ENCODE data around the gene HS6ST2.

Gene HS6ST2

DNA sequence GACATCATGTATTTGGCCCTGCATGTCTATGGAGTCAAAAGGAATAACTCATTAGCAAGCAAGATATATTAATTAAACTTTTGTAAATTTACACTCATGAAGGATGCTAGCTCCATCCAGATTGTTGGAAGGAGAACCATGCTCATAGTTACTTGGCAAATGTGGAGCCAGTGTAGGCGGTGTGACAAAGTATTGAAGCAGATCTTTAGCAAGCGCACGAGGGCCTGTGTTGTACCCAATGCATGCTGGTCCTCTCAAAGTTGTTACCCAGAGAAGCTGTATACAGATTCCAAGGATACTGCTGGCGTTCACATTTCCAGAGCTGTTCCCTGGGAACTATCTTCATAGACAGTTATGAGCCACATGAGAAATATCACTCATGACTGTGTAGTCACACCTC is 273.2 kb downstream of the HS6ST2 start:
- no peak overlapping the region for H3K4me3 Mint-ChIP-seq
- no peaks in the 10 kb centered on the region for H3K36me3 Mint-ChIP-seq
- H3K9me3 Mint-ChIP-seq (ENCODE audit: low read depth): no peaks in the 10 kb centered on the region
- no peaks in the 10 kb centered on the region for H3K27me3 Mint-ChIP-seq
- no peaks in the 10 kb centered on the region for H3K4me1 Mint-ChIP-seq (ENCODE audit: low read depth)
- H3K27ac Mint-ChIP-seq: no peak overlapping the region

DNA sequence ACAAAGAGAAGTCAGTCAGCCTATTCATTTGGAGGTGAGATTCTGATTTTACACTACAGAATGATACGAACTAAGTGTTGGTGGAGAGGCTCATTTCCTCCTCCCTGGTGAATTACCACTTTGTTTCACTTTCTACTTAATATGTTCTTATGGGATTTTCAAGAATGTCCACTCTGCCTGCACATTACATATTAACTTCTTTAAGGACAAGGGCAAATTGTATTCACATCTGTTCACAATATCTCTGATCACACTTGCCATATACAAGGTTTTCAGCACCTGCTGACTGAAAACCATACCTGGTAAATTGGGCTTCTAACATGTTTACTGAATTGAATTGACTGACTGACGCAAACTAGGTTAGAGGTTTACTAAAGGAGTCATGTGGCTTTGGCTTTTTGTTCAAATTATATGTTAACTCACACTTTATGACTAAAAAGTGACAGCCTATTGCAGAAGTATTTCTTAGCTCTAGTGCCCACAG is 281.2 kb downstream of the HS6ST2 start:
- Mint-ChIP-seq H3K27me3 (no peaks in the 10 kb centered on the region), H3K4me1 (ENCODE audit: low read depth) (peaks cover 5% of the 10 kb centered on the region), H3K27ac (no peak overlapping the region), H3K36me3 (no peaks in the 10 kb centered on the region), H3K4me3 (no peak overlapping the region), H3K9me3 (ENCODE audit: low read depth) (peaks cover 3% of the 10 kb centered on the region)

DNA sequence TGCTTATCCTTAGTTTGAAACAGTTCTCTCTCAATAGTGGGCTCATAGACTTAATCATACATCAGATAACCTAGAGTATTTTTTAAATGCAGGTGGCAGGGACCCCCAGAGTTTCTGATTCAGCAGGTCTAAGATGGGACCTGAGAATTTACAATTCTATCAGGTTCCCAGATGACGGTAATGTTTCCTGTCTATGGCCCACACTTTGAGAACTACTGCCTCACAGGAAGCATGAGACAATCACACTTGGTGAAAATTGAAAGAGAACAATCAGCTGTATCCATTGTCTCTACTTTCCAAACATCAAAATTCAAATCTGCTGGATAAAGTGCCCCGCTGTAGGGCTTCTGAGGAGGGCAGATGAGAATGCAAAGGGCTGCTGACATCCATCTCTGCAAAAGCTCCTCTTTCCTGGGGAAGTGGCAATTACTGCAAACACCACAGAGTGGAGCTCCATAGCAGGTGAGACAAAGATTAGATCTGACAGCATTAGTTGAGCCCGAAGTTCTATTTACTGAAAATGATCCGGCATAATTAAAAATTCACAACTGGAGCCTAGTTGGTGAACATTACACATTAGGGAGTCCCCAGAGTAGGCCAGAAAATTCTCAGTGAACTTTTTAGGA is 281.8 kb downstream of the HS6ST2 start:
- no peaks in the 10 kb centered on the region for H3K27me3 Mint-ChIP-seq
- no peak overlapping the region for H3K27ac Mint-ChIP-seq
- H3K4me3 Mint-ChIP-seq: no peak overlapping the region
- H3K4me1 Mint-ChIP-seq (ENCODE audit: low read depth): peaks cover 5% of the 10 kb centered on the region
- H3K36me3 Mint-ChIP-seq: no peaks in the 10 kb centered on the region
- peaks cover 3% of the 10 kb centered on the region for H3K9me3 Mint-ChIP-seq (ENCODE audit: low read depth)

- peaks cover 3% of the 10 kb centered on the region for H3K9me3 Mint-ChIP-seq (ENCODE audit: low read depth)
- H3K36me3 Mint-ChIP-seq: no peaks in the 10 kb centered on the region
- no peaks in the 10 kb centered on the region for H3K27me3 Mint-ChIP-seq
- peaks cover 5% of the 10 kb centered on the region for H3K4me1 Mint-ChIP-seq (ENCODE audit: low read depth)
- no peak overlapping the region for H3K27ac Mint-ChIP-seq
- H3K4me3 Mint-ChIP-seq: no peak overlapping the region
Observed at GRCh38 chrX:132676102-132676501, 282.3 kb downstream of the HS6ST2 start.

DNA sequence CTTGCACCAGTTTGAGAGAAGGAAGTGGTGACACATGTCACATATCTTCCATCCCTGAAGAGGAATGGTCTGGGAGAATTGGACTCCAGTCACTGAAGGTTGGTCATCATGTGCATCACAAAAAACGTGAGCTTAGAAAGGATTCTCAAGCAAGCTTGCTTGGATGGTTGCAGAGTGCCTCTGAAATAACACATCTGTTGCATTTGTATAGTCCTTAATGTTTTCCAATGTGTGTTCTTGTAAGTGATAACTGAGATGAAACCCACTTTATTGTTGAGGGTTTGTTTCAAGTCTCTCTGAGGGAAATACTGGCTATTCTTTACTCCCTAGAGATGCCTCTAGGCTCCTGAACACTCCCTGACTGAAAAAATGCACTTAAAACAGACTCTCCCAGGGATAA is 285.1 kb downstream of the HS6ST2 start:
- Mint-ChIP-seq H3K4me3 (no peak overlapping the region), H3K27me3 (no peaks in the 10 kb centered on the region), H3K36me3 (no peaks in the 10 kb centered on the region), H3K27ac (no peak overlapping the region), H3K4me1 (ENCODE audit: low read depth) (peaks cover 5% of the 10 kb centered on the region), H3K9me3 (ENCODE audit: low read depth) (no peaks in the 10 kb centered on the region)

- Mint-ChIP-seq H3K27ac (no peak overlapping the region), H3K9me3 (ENCODE audit: low read depth) (no peaks in the 10 kb centered on the region), H3K4me3 (no peak overlapping the region), H3K27me3 (peaks cover 2% of the 10 kb centered on the region), H3K4me1 (ENCODE audit: low read depth) (no peaks in the 10 kb centered on the region), H3K36me3 (no peaks in the 10 kb centered on the region)
Observed at GRCh38 chrX:132671229-132671641, 287.2 kb downstream of the HS6ST2 start.

DNA sequence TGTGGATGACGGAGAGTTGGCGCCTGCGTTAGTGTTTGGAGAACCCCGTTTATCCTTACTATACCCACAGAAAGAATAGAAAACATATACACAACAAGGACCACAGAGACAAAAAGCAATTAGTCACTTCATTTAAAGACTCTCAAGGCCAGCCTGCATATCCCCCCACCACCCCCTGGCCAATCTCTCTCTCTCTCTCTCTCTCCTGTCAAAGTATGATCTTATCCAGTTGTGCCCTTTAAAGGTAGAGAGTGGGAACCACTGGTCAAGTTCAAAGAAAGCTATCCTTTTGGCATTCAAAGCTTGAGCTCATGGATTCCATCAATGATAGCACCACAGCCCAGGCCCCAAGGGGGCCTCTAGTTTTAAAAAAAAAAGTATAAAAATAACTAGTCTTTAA is 289.3 kb downstream of the HS6ST2 start:
- H3K27me3 Mint-ChIP-seq: peaks cover 2% of the 10 kb centered on the region
- no peaks in the 10 kb centered on the region for H3K9me3 Mint-ChIP-seq (ENCODE audit: low read depth)
- no peak overlapping the region for H3K27ac Mint-ChIP-seq
- H3K4me3 Mint-ChIP-seq: no peak overlapping the region
- H3K4me1 Mint-ChIP-seq (ENCODE audit: low read depth): no peaks in the 10 kb centered on the region
- no peaks in the 10 kb centered on the region for H3K36me3 Mint-ChIP-seq

DNA sequence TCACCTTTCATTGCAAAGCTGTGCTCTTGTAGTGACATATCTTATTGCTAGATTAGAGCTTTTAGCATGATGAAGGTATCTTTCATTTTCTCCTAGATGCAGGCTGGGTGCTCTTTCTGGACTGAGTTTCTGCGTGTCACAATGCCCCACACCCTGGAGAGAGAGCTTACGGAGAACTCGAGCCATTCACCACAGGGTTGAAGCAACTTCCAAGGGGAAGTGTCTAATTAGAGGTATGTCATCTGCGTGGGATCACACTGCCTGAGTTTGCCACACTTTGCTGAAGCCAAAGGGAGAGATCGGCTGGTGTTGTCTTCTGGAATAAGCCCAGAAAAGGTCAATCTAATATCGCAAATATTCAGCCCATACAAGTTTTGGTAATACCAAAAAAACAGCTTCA is 290.3 kb downstream of the HS6ST2 start:
- Mint-ChIP-seq H3K4me3 (no peak overlapping the region), H3K9me3 (ENCODE audit: low read depth) (no peaks in the 10 kb centered on the region), H3K4me1 (ENCODE audit: low read depth) (no peaks in the 10 kb centered on the region), H3K36me3 (no peaks in the 10 kb centered on the region), H3K27me3 (peaks cover 2% of the 10 kb centered on the region), H3K27ac (no peak overlapping the region)

- Mint-ChIP-seq H3K36me3 (no peaks in the 10 kb centered on the region), H3K4me3 (no peak overlapping the region), H3K4me1 (ENCODE audit: low read depth) (no peaks in the 10 kb centered on the region), H3K27me3 (peaks cover 3% of the 10 kb centered on the region), H3K27ac (no peak overlapping the region), H3K9me3 (ENCODE audit: low read depth) (no peaks in the 10 kb centered on the region)
Observed at GRCh38 chrX:132665676-132666075, 292.8 kb downstream of the HS6ST2 start.

DNA sequence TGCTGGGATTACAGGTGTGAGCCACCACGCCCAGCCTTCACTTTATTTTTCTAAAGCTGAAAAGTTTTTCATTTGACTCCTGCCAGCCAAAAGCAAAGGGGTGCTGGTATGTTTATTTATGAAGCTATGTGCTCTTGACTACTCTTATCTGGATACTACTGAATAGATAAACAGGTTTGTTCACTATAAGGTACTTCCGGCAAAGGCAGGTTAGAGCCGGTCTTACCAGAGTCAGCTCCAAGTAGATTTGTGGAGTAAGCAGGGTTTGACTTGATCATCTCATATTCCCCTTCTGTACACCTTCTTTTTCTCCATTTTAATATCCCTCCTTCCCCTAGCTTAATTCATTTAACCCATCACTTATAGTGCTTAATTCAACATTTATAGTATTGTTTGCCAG is 294.2 kb downstream of the HS6ST2 start:
- no peaks in the 10 kb centered on the region for H3K4me1 Mint-ChIP-seq (ENCODE audit: low read depth)
- H3K4me3 Mint-ChIP-seq: no peak overlapping the region
- no peak overlapping the region for H3K27ac Mint-ChIP-seq
- H3K36me3 Mint-ChIP-seq: no peaks in the 10 kb centered on the region
- H3K9me3 Mint-ChIP-seq (ENCODE audit: low read depth): no peaks in the 10 kb centered on the region
- H3K27me3 Mint-ChIP-seq: peaks cover 3% of the 10 kb centered on the region

DNA sequence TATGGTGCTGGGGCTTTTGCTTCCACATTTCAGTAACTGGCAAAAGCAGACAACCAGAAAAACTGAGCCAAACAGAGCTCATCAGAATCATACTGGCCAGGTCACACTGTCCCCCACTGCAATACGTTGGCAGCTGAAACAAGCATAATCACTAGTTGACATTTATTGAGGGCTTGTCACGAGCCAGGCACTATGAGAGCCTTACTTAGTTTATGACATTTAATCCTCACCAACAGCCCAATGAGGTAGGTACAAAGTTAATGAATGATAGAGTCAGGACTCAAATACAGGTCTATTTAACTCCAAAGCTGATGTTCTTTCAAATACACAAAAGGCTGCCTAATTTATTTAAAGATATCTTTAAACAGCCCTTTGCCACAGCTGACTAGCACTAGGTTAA is 295.6 kb downstream of the HS6ST2 start:
- Mint-ChIP-seq H3K36me3 (no peaks in the 10 kb centered on the region), H3K27ac (no peak overlapping the region), H3K4me1 (ENCODE audit: low read depth) (no peaks in the 10 kb centered on the region), H3K4me3 (no peak overlapping the region), H3K27me3 (peaks cover 3% of the 10 kb centered on the region), H3K9me3 (ENCODE audit: low read depth) (no peaks in the 10 kb centered on the region)

DNA sequence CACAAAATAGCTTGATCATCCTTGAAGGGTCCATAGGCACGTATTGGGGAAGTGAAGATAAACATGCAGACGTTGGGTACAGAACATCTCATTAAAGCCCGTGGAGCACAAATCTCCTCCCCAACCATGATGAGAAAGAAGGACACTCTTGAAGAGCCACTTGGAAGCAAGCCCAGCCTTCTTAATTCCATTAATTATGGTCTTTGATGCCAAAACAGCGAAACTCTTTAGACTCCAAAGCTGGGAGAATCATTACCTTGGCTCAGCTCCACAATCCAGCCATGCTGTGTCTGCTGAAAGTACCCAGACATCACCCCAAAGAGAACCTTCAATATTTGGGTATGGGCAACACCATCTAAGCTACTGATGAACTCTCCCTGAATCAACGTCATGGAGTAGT is 300.6 kb downstream of the HS6ST2 start:
- H3K36me3 Mint-ChIP-seq: no peaks in the 10 kb centered on the region
- H3K27ac Mint-ChIP-seq: no peak overlapping the region
- H3K4me1 Mint-ChIP-seq (ENCODE audit: low read depth): no peaks in the 10 kb centered on the region
- peaks cover 2% of the 10 kb centered on the region for H3K27me3 Mint-ChIP-seq
- no peak overlapping the region for H3K4me3 Mint-ChIP-seq
- no peaks in the 10 kb centered on the region for H3K9me3 Mint-ChIP-seq (ENCODE audit: low read depth)

DNA sequence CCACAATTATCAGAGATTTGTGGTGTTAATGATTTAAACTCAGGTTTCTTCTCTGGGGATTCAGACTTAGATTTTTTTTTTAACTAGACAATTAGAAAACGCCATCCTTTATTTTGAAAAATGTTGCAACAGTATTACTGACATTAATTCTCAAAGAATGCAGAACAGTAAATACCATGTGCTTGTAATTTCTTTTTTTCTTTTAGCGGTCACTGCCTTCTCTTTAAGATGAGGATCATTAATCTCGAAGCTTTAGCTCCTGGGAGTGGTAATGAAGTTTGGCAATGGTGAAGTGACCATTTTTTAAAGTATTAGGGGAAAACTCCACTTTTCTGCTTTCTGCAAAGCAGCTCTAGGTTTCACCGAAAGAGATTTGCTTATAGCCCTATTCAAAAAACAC is 305.6 kb downstream of the HS6ST2 start:
- no peaks in the 10 kb centered on the region for H3K9me3 Mint-ChIP-seq (ENCODE audit: low read depth)
- no peaks in the 10 kb centered on the region for H3K4me1 Mint-ChIP-seq (ENCODE audit: low read depth)
- no peaks in the 10 kb centered on the region for H3K36me3 Mint-ChIP-seq
- H3K27me3 Mint-ChIP-seq: no peaks in the 10 kb centered on the region
- no peak overlapping the region for H3K4me3 Mint-ChIP-seq
- H3K27ac Mint-ChIP-seq: no peak overlapping the region

GRCh38 chrX:132651421-132652086 is 306.9 kb downstream of the HS6ST2 start:
- H3K4me1 Mint-ChIP-seq (ENCODE audit: low read depth): no peaks in the 10 kb centered on the region
- H3K4me3 Mint-ChIP-seq: no peak overlapping the region
- no peak overlapping the region for H3K27ac Mint-ChIP-seq
- no peaks in the 10 kb centered on the region for H3K9me3 Mint-ChIP-seq (ENCODE audit: low read depth)
- H3K36me3 Mint-ChIP-seq: no peaks in the 10 kb centered on the region
- no peaks in the 10 kb centered on the region for H3K27me3 Mint-ChIP-seq

GRCh38 chrX:132648895-132649294 is 309.5 kb downstream of the HS6ST2 start:
- Mint-ChIP-seq H3K27ac (no peak overlapping the region), H3K4me1 (ENCODE audit: low read depth) (no peaks in the 10 kb centered on the region), H3K4me3 (no peak overlapping the region), H3K27me3 (no peaks in the 10 kb centered on the region), H3K36me3 (no peaks in the 10 kb centered on the region), H3K9me3 (ENCODE audit: low read depth) (no peaks in the 10 kb centered on the region)

- Mint-ChIP-seq H3K4me3 (no peak overlapping the region), H3K27me3 (no peaks in the 10 kb centered on the region), H3K27ac (no peak overlapping the region), H3K9me3 (ENCODE audit: low read depth) (no peaks in the 10 kb centered on the region), H3K4me1 (ENCODE audit: low read depth) (no peaks in the 10 kb centered on the region), H3K36me3 (no peaks in the 10 kb centered on the region)
Observed at GRCh38 chrX:132639446-132639845, 319.0 kb downstream of the HS6ST2 start.
